ENCODE results near the gene BUB3.
A peak's percentile ranks its signal among the peaks of the same experiment; 100 is the strongest.

The BUB3 gene

GRCh38 chr10:123154092-123154710 lies at the start of gene BUB3:
BUB3 (plus strand) TSS chr10:123154402; CDS start chr10:123154918, 516 bp downstream.
- peak; percentile 85 to 88 for DNase-seq (ENCODE audit: low read depth in 2 of 2)

- DNase-seq (ENCODE audit: low read depth in 2 of 2) = no peak
Observed at GRCh38 chr10:123109466-123109865, 44.7 kb upstream of the BUB3 start.

- DNase-seq (ENCODE audit: low read depth in 2 of 2) = no peak
Observed at GRCh38 chr10:123117644-123118417, 36.4 kb upstream of the BUB3 start.

- no peak for DNase-seq (ENCODE audit: low read depth in 2 of 2)
Observed at GRCh38 chr10:123119081-123119480, 35.1 kb upstream of the BUB3 start.

GRCh38 chr10:123126246-123126645 lies 28.0 kb upstream of the BUB3 start:
- no peak for DNase-seq (ENCODE audit: low read depth in 2 of 2)

- DNase-seq (ENCODE audit: low read depth in 2 of 2) = no peak
Observed at GRCh38 chr10:123129618-123130271, 24.5 kb upstream of the BUB3 start.

GRCh38 chr10:123132576-123133477 lies 21.4 kb upstream of the BUB3 start:
- peak; percentile 80 to 87 for DNase-seq (ENCODE audit: low read depth in 2 of 2)

- no peak for DNase-seq (ENCODE audit: low read depth in 2 of 2)
Observed at GRCh38 chr10:123133541-123134342, 20.5 kb upstream of the BUB3 start.

- no peak for DNase-seq (ENCODE audit: low read depth in 2 of 2)
Observed at GRCh38 chr10:123134343-123134914, 19.8 kb upstream of the BUB3 start.

- DNase-seq (ENCODE audit: low read depth in 2 of 2) = no peak
Observed at GRCh38 chr10:123134915-123135414, 19.2 kb upstream of the BUB3 start.

- DNase-seq (ENCODE audit: low read depth in 2 of 2) = no peak
Observed at GRCh38 chr10:123135415-123136141, 18.6 kb upstream of the BUB3 start, which contains the start of gene HMX3. HMX3 (plus strand) TSS chr10:123135970; CDS start chr10:123136051, 81 bp downstream.

GRCh38 chr10:123136221-123136805 lies 17.9 kb upstream of the BUB3 start:
- no peak for DNase-seq (ENCODE audit: low read depth in 2 of 2)

- no peak for DNase-seq (ENCODE audit: low read depth in 2 of 2)
Observed at GRCh38 chr10:123136806-123137642, 17.2 kb upstream of the BUB3 start.

- no peak for DNase-seq (ENCODE audit: low read depth in 2 of 2)
Observed at GRCh38 chr10:123139165-123139520, 15.1 kb upstream of the BUB3 start.

- DNase-seq (ENCODE audit: low read depth in 2 of 2) = no peak
Observed at GRCh38 chr10:123139521-123140163, 14.6 kb upstream of the BUB3 start.

- DNase-seq (ENCODE audit: low read depth in 2 of 2) = no peak
Observed at GRCh38 chr10:123140164-123140982, 13.8 kb upstream of the BUB3 start.

GRCh38 chr10:123140983-123141390 lies 13.2 kb upstream of the BUB3 start:
- DNase-seq (ENCODE audit: low read depth in 2 of 2) = no peak
